Central memory CD8-positive, alpha-beta T cell (primary cell): ENCODE measurements around the gene RNF141.

Experiments
- ATAC-seq: fragments of 150-1000 bp; cut with Tn5 transposase; replicated peaks from 2 replicates; pipeline ENCODE4 v1.10.0; 2022; ENCODE audit warnings: mild to moderate bottlenecking, moderate FRiP score, moderate number of reproducible peaks; ENCODE audit not compliant: poor library complexity, severe bottlenecking; ENCODE audit errors: extremely low read depth
- DNase-seq, 2 donors: peaks; one replicate each; pipeline ENCODE4 v3.0.0; 2021; ENCODE audit warnings: low spot score in 2 of 2
- H3K27ac Mint-ChIP-seq: one replicate; pipeline ENCODE4 v1.8.0; 2022; ENCODE audit warnings: low read depth, mild to moderate bottlenecking, moderate library complexity, mixed read lengths
- H3K27me3 Mint-ChIP-seq: one replicate; pipeline ENCODE4 v1.8.0; 2022; ENCODE audit warnings: mixed read lengths
- H3K36me3 Mint-ChIP-seq: one replicate; pipeline ENCODE4 v1.8.0; 2022; ENCODE audit warnings: mild to moderate bottlenecking, moderate library complexity, mixed read lengths; ENCODE audit not compliant: insufficient read depth
- H3K4me1 Mint-ChIP-seq: one replicate; pipeline ENCODE4 v1.8.0; 2022; ENCODE audit warnings: mixed read lengths
- H3K4me3 Mint-ChIP-seq: one replicate; pipeline ENCODE4 v1.8.0; 2022; ENCODE audit warnings: mild to moderate bottlenecking, moderate library complexity, mixed read lengths
- H3K9me3 Mint-ChIP-seq: one replicate; pipeline ENCODE4 v1.8.0; 2022; ENCODE audit warnings: mixed read lengths

RNF141 gene

DNA sequence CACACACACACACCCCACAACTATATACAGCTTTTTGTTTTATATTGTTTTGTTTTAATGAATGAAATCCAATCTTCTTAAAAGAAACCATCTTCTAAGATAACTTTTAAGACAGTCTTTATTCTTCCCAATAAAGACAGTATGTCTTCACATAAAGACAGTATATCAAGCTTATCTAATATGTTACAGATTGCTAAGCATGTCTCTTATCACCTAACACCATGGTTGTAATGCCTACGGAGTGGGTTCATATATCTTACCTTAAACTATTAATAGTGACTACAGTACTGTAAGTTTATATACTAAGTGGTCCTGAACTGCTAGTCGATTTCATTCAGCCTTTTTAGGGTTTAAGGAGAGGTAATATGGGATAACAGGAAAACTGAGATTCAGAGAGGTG, 8.5 kb downstream of the RNF141 start:
- H3K36me3 Mint-ChIP-seq = peaks cover 21% of the 10 kb centered on the region
- no peak overlapping the region for H3K4me3 Mint-ChIP-seq

DNA sequence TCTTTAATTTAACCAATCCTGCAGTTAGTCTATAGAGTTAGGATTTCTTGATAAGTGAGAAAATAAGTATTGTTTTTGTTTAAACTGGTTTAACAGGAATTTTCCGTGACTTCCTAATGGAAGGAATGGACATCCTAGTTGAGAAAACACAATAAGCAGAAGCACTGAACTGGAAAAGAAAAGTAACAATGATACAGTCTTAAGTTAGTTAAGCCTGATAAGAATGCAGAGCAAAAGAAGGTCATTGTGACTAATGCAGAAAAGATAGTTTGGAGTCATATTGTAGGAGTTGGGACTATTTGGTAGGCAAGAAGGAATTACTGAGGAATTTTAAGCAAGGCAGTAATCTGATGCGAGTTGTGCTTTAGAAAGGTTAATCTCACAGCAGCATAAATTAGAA, 11.7 kb downstream of the RNF141 start:
- ATAC-seq (no peak), DNase-seq (no peak)
- peaks cover 14% of the 10 kb centered on the region for H3K4me1 Mint-ChIP-seq
- H3K36me3 Mint-ChIP-seq = peaks cover 30% of the 10 kb centered on the region
- no peak overlapping the region for H3K27ac Mint-ChIP-seq
- no peaks in the 10 kb centered on the region for H3K9me3 Mint-ChIP-seq
- no peaks in the 10 kb centered on the region for H3K27me3 Mint-ChIP-seq
- no peak overlapping the region for H3K4me3 Mint-ChIP-seq

More for the DNA sequence above, 8.5 kb downstream of the RNF141 start:
- DNase-seq (no peak), ATAC-seq (no peak)
- no peaks in the 10 kb centered on the region for H3K9me3 Mint-ChIP-seq
- peaks cover 14% of the 10 kb centered on the region for H3K4me1 Mint-ChIP-seq
- H3K27me3 Mint-ChIP-seq = no peaks in the 10 kb centered on the region
- no peak overlapping the region for H3K27ac Mint-ChIP-seq

DNA sequence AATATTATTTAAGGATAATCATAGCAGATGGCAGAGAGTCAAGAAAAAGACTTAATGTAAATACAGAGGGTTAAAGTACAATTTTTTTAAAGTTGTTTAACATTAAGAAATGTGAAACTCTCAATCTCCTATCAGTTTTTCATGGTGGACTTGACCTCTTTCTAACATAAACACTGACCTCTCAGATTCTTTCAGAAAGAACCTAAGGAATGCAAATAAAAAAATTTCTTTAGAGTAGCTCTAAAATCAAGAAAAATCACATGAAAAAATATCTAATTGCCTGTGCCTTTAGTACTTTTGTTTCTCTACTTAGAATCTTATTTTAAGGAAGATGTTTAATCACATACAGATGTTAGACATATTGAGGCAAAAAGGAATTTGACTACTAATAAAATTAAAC, 12.9 kb downstream of the RNF141 start:
- Mint-ChIP-seq H3K27ac (no peak overlapping the region), H3K27me3 (no peaks in the 10 kb centered on the region), H3K4me1 (peaks cover 14% of the 10 kb centered on the region), H3K9me3 (no peaks in the 10 kb centered on the region), H3K4me3 (no peak overlapping the region), H3K36me3 (peaks cover 34% of the 10 kb centered on the region)
- no peak for ATAC-seq
- DNase-seq = no peak

DNA sequence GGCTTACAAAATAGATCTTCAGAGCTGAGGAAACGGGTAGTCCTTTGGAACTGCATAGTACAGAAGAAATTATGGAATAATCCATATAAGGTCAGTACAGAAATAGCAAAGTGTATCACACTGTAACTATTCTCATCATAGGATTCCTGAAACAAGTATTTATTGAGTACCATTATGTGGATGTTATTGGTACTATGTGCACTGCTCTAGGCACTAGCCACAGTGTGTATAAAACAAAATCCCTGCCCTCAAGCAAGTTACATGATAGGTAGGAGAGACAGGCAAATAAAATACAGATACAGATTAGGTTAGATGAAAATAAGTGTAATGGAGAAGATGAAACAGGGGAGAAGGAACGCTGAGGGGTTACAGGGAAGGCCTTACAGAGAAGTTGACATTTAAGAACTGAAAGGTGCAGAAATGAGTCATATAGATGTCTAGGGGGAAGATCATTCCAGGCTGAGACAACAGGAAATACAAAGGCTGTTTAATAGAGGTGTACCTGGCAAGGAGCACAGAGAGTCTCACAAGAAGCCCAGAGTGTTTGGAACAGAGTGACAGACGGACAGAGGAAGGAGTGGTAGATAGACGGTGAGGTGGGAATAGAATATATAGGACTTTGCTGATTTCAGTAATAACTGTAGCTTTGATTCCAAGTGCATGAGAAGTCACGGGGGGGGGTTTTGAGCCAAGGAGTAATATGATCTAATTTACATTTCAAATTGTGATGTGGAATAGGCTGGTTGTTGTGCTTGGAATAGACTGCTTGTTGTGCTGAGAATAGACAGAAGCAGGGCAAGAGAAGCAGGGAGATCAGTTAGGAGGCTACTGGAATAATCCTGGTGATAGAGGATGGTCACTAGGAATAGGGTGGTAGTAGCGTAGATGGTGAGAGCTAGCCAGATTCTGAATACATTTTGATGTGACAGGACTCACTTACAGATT, 13.7 kb downstream of the RNF141 start:
- H3K9me3 Mint-ChIP-seq = no peaks in the 10 kb centered on the region
- H3K36me3 Mint-ChIP-seq = peaks cover 32% of the 10 kb centered on the region
- H3K4me3 Mint-ChIP-seq = no peak overlapping the region
- no peak overlapping the region for H3K27ac Mint-ChIP-seq
- DNase-seq (no peak), ATAC-seq (no peak)
- H3K27me3 Mint-ChIP-seq = no peaks in the 10 kb centered on the region
- peaks cover 7% of the 10 kb centered on the region for H3K4me1 Mint-ChIP-seq

DNA sequence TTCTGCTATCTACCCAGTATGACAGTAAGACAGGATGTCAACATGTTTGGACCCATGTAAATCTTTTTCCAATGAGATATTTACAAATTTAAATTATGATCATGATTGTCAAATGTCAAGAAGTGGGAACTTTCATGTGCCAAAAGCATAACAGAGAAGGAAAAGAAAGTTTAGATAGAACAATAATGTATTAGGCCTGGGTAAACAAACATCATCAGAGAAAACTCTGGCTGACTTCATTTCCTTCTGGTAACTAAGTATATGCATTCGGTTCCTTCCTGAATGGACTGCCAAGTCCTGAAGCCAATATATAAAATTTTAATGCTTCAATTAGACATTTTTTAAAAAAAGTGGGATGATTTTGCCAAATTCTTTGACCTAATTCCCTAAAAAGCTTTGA, 16.5 kb downstream of the RNF141 start:
- ATAC-seq = no peak
- Mint-ChIP-seq H3K4me1 (peaks cover 7% of the 10 kb centered on the region), H3K36me3 (peaks cover 32% of the 10 kb centered on the region)

GRCh38 chr11:10522921-10523320, 18.1 kb downstream of the RNF141 start:
- peaks cover 7% of the 10 kb centered on the region for H3K4me1 Mint-ChIP-seq
- H3K27ac Mint-ChIP-seq = no peak overlapping the region
- no peak overlapping the region for H3K4me3 Mint-ChIP-seq
- DNase-seq (no peak), ATAC-seq (no peak)
- peaks cover 23% of the 10 kb centered on the region for H3K36me3 Mint-ChIP-seq
- no peaks in the 10 kb centered on the region for H3K27me3 Mint-ChIP-seq
- no peaks in the 10 kb centered on the region for H3K9me3 Mint-ChIP-seq

More for the DNA sequence above, 16.5 kb downstream of the RNF141 start:
- H3K9me3 Mint-ChIP-seq = no peaks in the 10 kb centered on the region
- H3K4me3 Mint-ChIP-seq = no peak overlapping the region
- DNase-seq = no peak
- no peaks in the 10 kb centered on the region for H3K27me3 Mint-ChIP-seq
- H3K27ac Mint-ChIP-seq = no peak overlapping the region

DNA sequence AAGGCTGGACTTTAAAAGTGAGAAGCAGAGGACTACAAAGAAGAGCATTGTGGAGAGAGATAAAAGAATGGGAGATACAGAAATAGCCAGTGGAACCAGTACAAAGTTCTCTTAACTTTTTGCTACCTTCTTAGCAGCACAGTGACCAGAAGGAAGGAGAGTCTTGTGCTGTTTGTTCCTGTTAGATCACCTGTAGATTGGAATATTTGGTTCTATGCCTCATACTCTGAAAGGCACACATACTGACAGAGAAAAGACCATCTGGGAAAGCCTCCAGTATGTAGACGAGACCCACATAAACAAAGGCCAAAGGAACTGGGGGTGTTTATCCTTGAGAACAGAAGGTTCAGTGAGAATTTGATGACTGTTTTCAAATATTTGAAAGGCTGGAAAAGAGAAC, 18.7 kb downstream of the RNF141 start:
- Mint-ChIP-seq H3K4me3 (no peak overlapping the region), H3K27ac (no peak overlapping the region), H3K36me3 (peaks cover 19% of the 10 kb centered on the region), H3K27me3 (no peaks in the 10 kb centered on the region), H3K4me1 (peaks cover 5% of the 10 kb centered on the region), H3K9me3 (no peaks in the 10 kb centered on the region)
- ATAC-seq (no peak), DNase-seq (no peak)

DNA sequence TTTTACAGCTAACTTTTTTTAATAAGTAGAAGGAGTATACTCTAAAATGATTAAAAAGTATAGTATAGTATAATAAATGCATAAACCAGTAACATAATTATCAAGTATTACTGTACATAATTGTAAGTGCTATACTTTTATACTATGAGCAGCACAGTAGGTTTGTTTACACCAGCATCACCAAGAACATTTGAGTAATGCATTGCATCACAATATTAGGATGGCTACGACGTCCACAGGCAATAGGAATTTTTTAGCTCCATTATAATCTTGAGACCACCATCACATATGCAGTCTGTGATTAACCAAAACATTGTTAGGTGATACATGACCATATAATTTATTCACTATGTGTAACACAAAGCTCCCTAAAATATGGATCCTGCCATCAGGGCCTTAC, 20.4 kb downstream of the RNF141 start:
- DNase-seq = no peak
- Mint-ChIP-seq H3K27me3 (no peaks in the 10 kb centered on the region), H3K4me3 (no peak overlapping the region), H3K4me1 (no peaks in the 10 kb centered on the region), H3K27ac (no peak overlapping the region), H3K9me3 (no peaks in the 10 kb centered on the region), H3K36me3 (peaks cover 19% of the 10 kb centered on the region)
- ATAC-seq = no peak

DNA sequence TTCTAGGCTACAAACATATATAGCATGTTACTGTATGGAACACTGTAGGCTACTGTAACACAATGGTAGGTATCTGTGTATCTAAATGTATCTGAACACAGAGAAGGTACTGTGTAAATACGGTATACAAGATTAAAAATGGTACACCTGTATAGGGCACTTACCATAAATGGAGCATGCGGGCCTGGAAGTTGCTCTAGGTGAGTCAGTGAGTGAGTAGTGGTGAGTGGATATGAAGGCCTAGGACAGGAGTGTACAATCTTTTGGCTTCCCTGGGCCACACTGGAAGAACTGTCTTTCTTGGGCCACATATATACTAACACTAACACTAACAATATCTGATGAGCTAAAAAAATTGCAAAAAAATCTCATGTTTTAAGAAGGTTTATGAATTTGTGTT, 21.4 kb downstream of the RNF141 start:
- no peaks in the 10 kb centered on the region for H3K4me1 Mint-ChIP-seq
- H3K9me3 Mint-ChIP-seq = no peaks in the 10 kb centered on the region
- no peak overlapping the region for H3K4me3 Mint-ChIP-seq
- H3K27ac Mint-ChIP-seq = no peak overlapping the region
- H3K27me3 Mint-ChIP-seq = no peaks in the 10 kb centered on the region
- peaks cover 16% of the 10 kb centered on the region for H3K36me3 Mint-ChIP-seq
- DNase-seq = no peak
- ATAC-seq = no peak

GRCh38 chr11:10518891-10519290, 22.1 kb downstream of the RNF141 start:
- DNase-seq (no peak), ATAC-seq (no peak)
- no peaks in the 10 kb centered on the region for H3K4me1 Mint-ChIP-seq
- no peaks in the 10 kb centered on the region for H3K9me3 Mint-ChIP-seq
- peaks cover 16% of the 10 kb centered on the region for H3K36me3 Mint-ChIP-seq
- no peaks in the 10 kb centered on the region for H3K27me3 Mint-ChIP-seq
- H3K27ac Mint-ChIP-seq = no peak overlapping the region
- H3K4me3 Mint-ChIP-seq = no peak overlapping the region

DNA sequence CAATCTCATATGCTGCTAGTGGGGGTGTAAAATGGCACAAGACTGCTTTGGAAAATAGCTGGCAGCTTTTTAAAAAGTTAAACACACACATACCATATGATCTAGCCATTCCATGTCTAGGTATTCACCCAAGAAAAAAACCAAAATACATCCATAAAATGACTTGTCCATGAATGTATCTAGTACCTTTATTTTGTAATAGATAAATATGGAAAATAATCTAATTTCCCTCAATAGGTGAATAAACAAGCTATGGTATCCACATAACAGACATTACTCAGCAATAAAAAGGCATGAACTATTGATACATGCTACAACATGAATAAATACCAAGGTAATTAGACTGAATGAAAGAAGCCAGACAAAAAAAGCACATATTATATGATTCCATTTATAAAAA, 22.9 kb downstream of the RNF141 start:
- DNase-seq (no peak), ATAC-seq (no peak)
- peaks cover 12% of the 10 kb centered on the region for H3K36me3 Mint-ChIP-seq
- no peak overlapping the region for H3K4me3 Mint-ChIP-seq
- no peaks in the 10 kb centered on the region for H3K9me3 Mint-ChIP-seq
- no peak overlapping the region for H3K27ac Mint-ChIP-seq
- H3K27me3 Mint-ChIP-seq = no peaks in the 10 kb centered on the region
- no peaks in the 10 kb centered on the region for H3K4me1 Mint-ChIP-seq

DNA sequence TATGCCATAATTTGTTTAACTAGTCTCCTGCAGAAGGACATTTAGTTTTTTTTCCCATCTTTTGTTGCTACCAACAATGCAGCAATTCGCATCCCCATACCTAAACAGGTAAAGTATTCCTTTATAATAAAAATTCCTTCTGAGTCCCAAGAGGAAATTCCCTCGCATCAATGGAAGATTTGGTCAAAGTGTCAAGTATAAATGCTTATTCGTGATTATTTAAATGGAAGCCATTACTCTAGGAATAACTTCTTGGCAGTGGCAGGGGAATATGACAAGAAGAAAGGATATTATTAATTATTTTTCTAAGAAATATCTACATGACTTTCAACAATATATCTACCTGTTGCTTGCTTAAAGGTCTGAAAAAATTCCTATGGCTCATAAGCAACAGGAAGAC, 25.6 kb downstream of the RNF141 start:
- Mint-ChIP-seq H3K4me3 (no peak overlapping the region), H3K36me3 (peaks cover 8% of the 10 kb centered on the region), H3K4me1 (no peaks in the 10 kb centered on the region), H3K9me3 (no peaks in the 10 kb centered on the region), H3K27me3 (no peaks in the 10 kb centered on the region), H3K27ac (no peak overlapping the region)
- DNase-seq (no peak), ATAC-seq (no peak)

- H3K9me3 Mint-ChIP-seq = no peaks in the 10 kb centered on the region
- H3K27me3 Mint-ChIP-seq = no peaks in the 10 kb centered on the region
- H3K27ac Mint-ChIP-seq = no peak overlapping the region
- no peak overlapping the region for H3K4me3 Mint-ChIP-seq
- no peak for DNase-seq
- ATAC-seq = no peak
- H3K36me3 Mint-ChIP-seq = peaks cover 7% of the 10 kb centered on the region
- no peaks in the 10 kb centered on the region for H3K4me1 Mint-ChIP-seq
Measured at GRCh38 chr11:10514709-10515108, 26.3 kb downstream of the RNF141 start.
